Measurements from ENCODE around the gene PLCB1. TPM values are rescaled to one million over a fixed set of nuclear protein-coding genes. Genes with fewer than 3 reads are reported as not detected.

Gene PLCB1
- total RNA-seq, 1 experiment from 2014 or later, result 11.3 TPM

GRCh38 chr20:8581446-8582183 is 449.5 kb downstream of the PLCB1 start (continued):
- TF ChIP-seq ZSCAN18 (CRISPR knock-in tag; IDR thresholded peaks at IDR 0.05) (no peak), MXD4 (CRISPR knock-in tag; IDR thresholded peaks at IDR 0.05; ENCODE audit: borderline replicate concordance) (no peak)

- POLR2A ChIA-PET, result interaction anchor here (0.6 kb wide), 1 partner anchor 1012 kb away, joined by 3 read pairs; no protein-coding TSS in a partner anchor
- Mint-ChIP-seq H3K4me1 (peaks cover 14% of the 10 kb centered on the region), H3K27me3 (ENCODE audit: low read depth) (no peaks in the 10 kb centered on the region), H3K36me3 (no peaks in the 10 kb centered on the region), H3K9me3 (peaks cover 3% of the 10 kb centered on the region; the same call in 1 of the 2 replicates), H3K27ac (no peak overlapping the region), H3K4me3 (no peak overlapping the region)
- ATAC-seq, result no peak
- TF ChIP-seq HMGA2 (CRISPR knock-in tag; IDR thresholded peaks at IDR 0.05), result peak; percentile 91
- no peak for TF ChIP-seq FOXK1 (CRISPR knock-in tag; IDR thresholded peaks at IDR 0.05)
- DNase-seq (ENCODE audit: low spot score), result no peak
- CTCF ChIA-PET, result interaction anchor here (0.6 to 1.3 kb wide), 3 partner anchors 140 to 655 kb away, joined by 3 to 4 read pairs (median 3); no protein-coding TSS in a partner anchor
Measured at GRCh38 chr20:8583012-8583565, 451.0 kb downstream of the PLCB1 start.

DNA sequence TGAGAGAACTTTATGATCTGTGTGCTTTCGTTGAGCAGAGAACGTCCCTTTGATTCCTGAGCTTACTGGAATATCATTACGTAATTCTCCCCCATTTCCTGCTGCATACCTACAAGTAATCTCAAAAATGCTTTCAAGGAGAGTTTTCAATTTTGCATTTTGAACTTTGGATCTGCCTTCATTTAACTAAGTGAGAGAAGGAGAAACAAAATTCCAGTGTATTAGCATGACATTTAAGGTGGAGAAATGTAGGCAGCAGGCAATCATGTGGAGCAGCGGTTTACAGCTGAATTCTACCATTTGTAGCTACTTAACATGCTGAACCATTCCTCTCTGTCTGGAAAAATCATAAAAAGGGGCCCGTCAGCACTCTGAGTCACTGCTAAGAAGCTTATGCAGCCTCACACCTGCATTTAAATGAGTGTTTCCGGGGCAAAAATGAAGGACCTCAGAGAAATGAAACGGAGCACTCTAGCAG is 451.5 kb downstream of the PLCB1 start:
- CTCF ChIA-PET, result interaction anchor here (0.6 to 1.3 kb wide), 3 partner anchors 139 to 655 kb away, joined by 3 to 4 read pairs (median 3); no protein-coding TSS in a partner anchor
- no peak for TF ChIP-seq ZBTB43 (CRISPR knock-in tag; IDR thresholded peaks at IDR 0.05)
- TF ChIP-seq IRF2 (CRISPR knock-in tag; IDR thresholded peaks at IDR 0.05; ENCODE audit: borderline replicate concordance, low read depth), result no peak
- no peak for TF ChIP-seq NR3C1 (CRISPR knock-in tag; conservative IDR thresholded peaks at IDR 0.05; ENCODE audit: low read depth)
- ATAC-seq, result no peak

GRCh38 chr20:8587251-8587650 is 455.2 kb downstream of the PLCB1 start:
- CTCF ChIA-PET, result no interaction called here
- POLR2A ChIA-PET, result no interaction called here
- ATAC-seq (no peak), DNase-seq (ENCODE audit: low spot score) (no peak)
- Mint-ChIP-seq H3K27ac (no peak overlapping the region), H3K4me1 (peaks cover 14% of the 10 kb centered on the region), H3K9me3 (0 out of 2 replicates have a peak, but pooled peaks cover 3% of the 10 kb centered on the region), H3K4me3 (no peak overlapping the region), H3K27me3 (ENCODE audit: low read depth) (no peaks in the 10 kb centered on the region), H3K36me3 (no peaks in the 10 kb centered on the region)
- no peak for TF ChIP-seq IRF1 (CRISPR knock-in tag; IDR thresholded peaks at IDR 0.05)
- TF ChIP-seq GRHL2 (CRISPR knock-in tag; IDR thresholded peaks at IDR 0.05; ENCODE audit: insufficient replicate concordance, severe bottlenecking), result no peak
- TF ChIP-seq, protein P1, sequence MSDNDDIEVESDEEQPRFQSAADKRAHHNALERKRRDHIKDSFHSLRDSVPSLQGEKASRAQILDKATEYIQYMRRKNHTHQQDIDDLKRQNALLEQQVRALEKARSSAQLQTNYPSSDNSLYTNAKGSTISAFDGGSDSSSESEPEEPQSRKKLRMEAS (CRISPR knock-in tag; IDR thresholded peaks at IDR 0.05), result no peak
- TF ChIP-seq KAT7 (CRISPR knock-in tag; IDR thresholded peaks at IDR 0.05; ENCODE audit: borderline replicate concordance), result no peak
- TF ChIP-seq, protein P2, sequence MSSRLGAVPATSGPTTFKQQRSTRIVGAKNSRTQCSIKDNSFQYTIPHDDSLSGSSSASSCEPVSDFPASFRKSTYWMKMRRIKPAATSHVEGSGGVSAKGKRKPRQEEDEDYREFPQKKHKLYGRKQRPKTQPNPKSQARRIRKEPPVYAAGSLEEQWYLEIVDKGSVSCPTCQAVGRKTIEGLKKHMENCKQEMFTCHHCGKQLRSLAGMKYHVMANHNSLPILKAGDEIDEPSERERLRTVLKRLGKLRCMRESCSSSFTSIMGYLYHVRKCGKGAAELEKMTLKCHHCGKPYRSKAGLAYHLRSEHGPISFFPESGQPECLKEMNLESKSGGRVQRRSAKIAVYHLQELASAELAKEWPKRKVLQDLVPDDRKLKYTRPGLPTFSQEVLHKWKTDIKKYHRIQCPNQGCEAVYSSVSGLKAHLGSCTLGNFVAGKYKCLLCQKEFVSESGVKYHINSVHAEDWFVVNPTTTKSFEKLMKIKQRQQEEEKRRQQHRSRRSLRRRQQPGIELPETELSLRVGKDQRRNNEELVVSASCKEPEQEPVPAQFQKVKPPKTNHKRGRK (CRISPR knock-in tag; IDR thresholded peaks at IDR 0.05; ENCODE audit: borderline replicate concordance), result no peak
- TF ChIP-seq ATF3 (CRISPR knock-in tag; conservative IDR thresholded peaks at IDR 0.05), result no peak
- TF ChIP-seq EMX1 (CRISPR knock-in tag; IDR thresholded peaks at IDR 0.05), result no peak
- no peak for TF ChIP-seq E2F5 (CRISPR knock-in tag; IDR thresholded peaks at IDR 0.05)
- TF ChIP-seq IRF2 (CRISPR knock-in tag; IDR thresholded peaks at IDR 0.05; ENCODE audit: borderline replicate concordance, low read depth), result no peak
- TF ChIP-seq PRRX2 (CRISPR knock-in tag; IDR thresholded peaks at IDR 0.05), result no peak
- no peak for TF ChIP-seq E2F4 (CRISPR knock-in tag; IDR thresholded peaks at IDR 0.05; ENCODE audit: borderline replicate concordance, low read depth)
- no peak for TF ChIP-seq FOXP1 (CRISPR knock-in tag; IDR thresholded peaks at IDR 0.05; ENCODE audit: borderline replicate concordance)
- TF ChIP-seq GTF2I (CRISPR knock-in tag; conservative IDR thresholded peaks at IDR 0.05), result no peak

More for the DNA sequence above, 451.5 kb downstream of the PLCB1 start:
- no peak for DNase-seq (ENCODE audit: low spot score)
- 0 out of 2 replicates have a peak overlapping the region, but pooled peaks have one; percentile 58 for H3K27ac Mint-ChIP-seq
- H3K4me3 Mint-ChIP-seq, result no peak overlapping the region
- no peaks in the 10 kb centered on the region for H3K27me3 Mint-ChIP-seq (ENCODE audit: low read depth)
- peaks cover 3% of the 10 kb centered on the region; the same call in 1 of the 2 replicates for H3K9me3 Mint-ChIP-seq
- H3K4me1 Mint-ChIP-seq, result peaks cover 14% of the 10 kb centered on the region
- POLR2A ChIA-PET, result no interaction called here
- H3K36me3 Mint-ChIP-seq, result no peaks in the 10 kb centered on the region

All from WTC11 (cell line).